ENCODE results near the gene OLFM2. TPM values are rescaled to one million over a fixed set of nuclear protein-coding genes. Genes with fewer than 3 reads are reported as not detected.

Gene OLFM2
- total RNA-seq, 1 donor from 2014 or later: 0.89 TPM

GRCh38 chr19:9861503-9861902 is 74.8 kb downstream of the OLFM2 start:
- H3K9me3 Mint-ChIP-seq: no peaks in the 10 kb centered on the region
- no peak overlapping the region for H3K4me3 Mint-ChIP-seq (ENCODE audit: low read depth)
- no peak for DNase-seq (ENCODE audit: low spot score)
- H3K4me1 Mint-ChIP-seq (ENCODE audit: low read depth): peaks cover 72% of the 10 kb centered on the region
- H3K27ac Mint-ChIP-seq: no peak overlapping the region
- H3K27me3 Mint-ChIP-seq (ENCODE audit: low read depth): no peaks in the 10 kb centered on the region
- intact Hi-C loops (cut with micrococcal nuclease): no loop called here
- peaks cover 8% of the 10 kb centered on the region for H3K36me3 Mint-ChIP-seq (ENCODE audit: low read depth)

- no peaks in the 10 kb centered on the region for H3K27me3 Mint-ChIP-seq (ENCODE audit: low read depth)
- peaks cover 10% of the 10 kb centered on the region for H3K36me3 Mint-ChIP-seq (ENCODE audit: low read depth)
- intact Hi-C loops (cut with micrococcal nuclease): no loop called here
- H3K9me3 Mint-ChIP-seq: no peaks in the 10 kb centered on the region
- H3K4me1 Mint-ChIP-seq (ENCODE audit: low read depth): peaks cover 64% of the 10 kb centered on the region
- no peak overlapping the region for H3K4me3 Mint-ChIP-seq (ENCODE audit: low read depth)
- no peak for DNase-seq (ENCODE audit: low spot score)
- H3K27ac Mint-ChIP-seq: no peak overlapping the region
Measured at GRCh38 chr19:9860407-9860806, 75.9 kb downstream of the OLFM2 start.

GRCh38 chr19:9858766-9859165 is 77.5 kb downstream of the OLFM2 start:
- H3K9me3 Mint-ChIP-seq: no peaks in the 10 kb centered on the region
- intact Hi-C loops (cut with micrococcal nuclease): loop anchor here (2.0 kb wide), 1 partner anchor 56 kb away; no protein-coding TSS in a partner anchor
- H3K27me3 Mint-ChIP-seq (ENCODE audit: low read depth): no peaks in the 10 kb centered on the region
- no peak overlapping the region for H3K4me3 Mint-ChIP-seq (ENCODE audit: low read depth)
- H3K27ac Mint-ChIP-seq: peak overlapping the region; percentile 77
- H3K36me3 Mint-ChIP-seq (ENCODE audit: low read depth): peaks cover 13% of the 10 kb centered on the region
- H3K4me1 Mint-ChIP-seq (ENCODE audit: low read depth): peaks cover 55% of the 10 kb centered on the region
- DNase-seq (ENCODE audit: low spot score): no peak

GRCh38 chr19:9857920-9858746 is 78.2 kb downstream of the OLFM2 start:
- peak overlapping the region; percentile 72 for H3K4me3 Mint-ChIP-seq (ENCODE audit: low read depth)
- peaks cover 16% of the 10 kb centered on the region for H3K36me3 Mint-ChIP-seq (ENCODE audit: low read depth)
- H3K27me3 Mint-ChIP-seq (ENCODE audit: low read depth): no peaks in the 10 kb centered on the region
- peaks cover 49% of the 10 kb centered on the region for H3K4me1 Mint-ChIP-seq (ENCODE audit: low read depth)
- no peaks in the 10 kb centered on the region for H3K9me3 Mint-ChIP-seq
- peak overlapping the region; percentile 77 for H3K27ac Mint-ChIP-seq
- intact Hi-C loops (cut with micrococcal nuclease): loop anchor here (2.0 kb wide), 1 partner anchor 57 kb away; no protein-coding TSS in a partner anchor
- no peak for DNase-seq (ENCODE audit: low spot score)

- H3K27me3 Mint-ChIP-seq (ENCODE audit: low read depth): no peaks in the 10 kb centered on the region
- H3K4me1 Mint-ChIP-seq (ENCODE audit: low read depth): peaks cover 44% of the 10 kb centered on the region
- intact Hi-C loops (cut with micrococcal nuclease): no loop called here
- H3K9me3 Mint-ChIP-seq: no peaks in the 10 kb centered on the region
- H3K4me3 Mint-ChIP-seq (ENCODE audit: low read depth): peak overlapping the region; percentile 72
- H3K36me3 Mint-ChIP-seq (ENCODE audit: low read depth): peaks cover 21% of the 10 kb centered on the region
- no peak overlapping the region for H3K27ac Mint-ChIP-seq
- DNase-seq (ENCODE audit: low spot score): no peak
Measured at GRCh38 chr19:9857076-9857721, 79.1 kb downstream of the OLFM2 start.

GRCh38 chr19:9856609-9857008 is 79.7 kb downstream of the OLFM2 start:
- DNase-seq (ENCODE audit: low spot score): no peak
- H3K4me3 Mint-ChIP-seq (ENCODE audit: low read depth): peak overlapping the region; percentile 5
- no peaks in the 10 kb centered on the region for H3K9me3 Mint-ChIP-seq
- H3K36me3 Mint-ChIP-seq (ENCODE audit: low read depth): peaks cover 24% of the 10 kb centered on the region
- intact Hi-C loops (cut with micrococcal nuclease): no loop called here
- no peaks in the 10 kb centered on the region for H3K27me3 Mint-ChIP-seq (ENCODE audit: low read depth)
- peaks cover 38% of the 10 kb centered on the region for H3K4me1 Mint-ChIP-seq (ENCODE audit: low read depth)
- no peak overlapping the region for H3K27ac Mint-ChIP-seq

- no peaks in the 10 kb centered on the region for H3K27me3 Mint-ChIP-seq (ENCODE audit: low read depth)
- H3K36me3 Mint-ChIP-seq (ENCODE audit: low read depth): peaks cover 24% of the 10 kb centered on the region
- peaks cover 26% of the 10 kb centered on the region for H3K4me1 Mint-ChIP-seq (ENCODE audit: low read depth)
- DNase-seq (ENCODE audit: low spot score): no peak
- no peak overlapping the region for H3K4me3 Mint-ChIP-seq (ENCODE audit: low read depth)
- no peaks in the 10 kb centered on the region for H3K9me3 Mint-ChIP-seq
- intact Hi-C loops (cut with micrococcal nuclease): no loop called here
- no peak overlapping the region for H3K27ac Mint-ChIP-seq
Measured at GRCh38 chr19:9854282-9854846, 82.0 kb downstream of the OLFM2 start.

- DNase-seq (ENCODE audit: low spot score): no peak
- intact Hi-C loops (cut with micrococcal nuclease): no loop called here
- Mint-ChIP-seq H3K27me3 (ENCODE audit: low read depth) (no peaks in the 10 kb centered on the region), H3K4me1 (ENCODE audit: low read depth) (no peaks in the 10 kb centered on the region), H3K9me3 (no peaks in the 10 kb centered on the region), H3K4me3 (ENCODE audit: low read depth) (no peak overlapping the region), H3K27ac (no peak overlapping the region), H3K36me3 (ENCODE audit: low read depth) (peaks cover 20% of the 10 kb centered on the region)
Measured at GRCh38 chr19:9850235-9850959, 85.9 kb downstream of the OLFM2 start.

GRCh38 chr19:9849791-9850190 is 86.5 kb downstream of the OLFM2 start:
- Mint-ChIP-seq H3K27me3 (ENCODE audit: low read depth) (no peaks in the 10 kb centered on the region), H3K27ac (no peak overlapping the region), H3K9me3 (no peaks in the 10 kb centered on the region), H3K36me3 (ENCODE audit: low read depth) (peaks cover 26% of the 10 kb centered on the region), H3K4me1 (ENCODE audit: low read depth) (no peaks in the 10 kb centered on the region), H3K4me3 (ENCODE audit: low read depth) (no peak overlapping the region)
- DNase-seq (ENCODE audit: low spot score): no peak
- intact Hi-C loops (cut with micrococcal nuclease): no loop called here

- DNase-seq (ENCODE audit: low spot score): no peak
- H3K27me3 Mint-ChIP-seq (ENCODE audit: low read depth): no peaks in the 10 kb centered on the region
- intact Hi-C loops (cut with micrococcal nuclease): no loop called here
- H3K36me3 Mint-ChIP-seq (ENCODE audit: low read depth): peaks cover 32% of the 10 kb centered on the region
- no peaks in the 10 kb centered on the region for H3K9me3 Mint-ChIP-seq
- no peaks in the 10 kb centered on the region for H3K4me1 Mint-ChIP-seq (ENCODE audit: low read depth)
- no peak overlapping the region for H3K27ac Mint-ChIP-seq
- H3K4me3 Mint-ChIP-seq (ENCODE audit: low read depth): no peak overlapping the region
Measured at GRCh38 chr19:9848762-9849161, 87.6 kb downstream of the OLFM2 start.

- no peaks in the 10 kb centered on the region for H3K27me3 Mint-ChIP-seq (ENCODE audit: low read depth)
- intact Hi-C loops (cut with micrococcal nuclease): no loop called here
- no peak for DNase-seq (ENCODE audit: low spot score)
- H3K4me3 Mint-ChIP-seq (ENCODE audit: low read depth): no peak overlapping the region
- no peaks in the 10 kb centered on the region for H3K4me1 Mint-ChIP-seq (ENCODE audit: low read depth)
- H3K27ac Mint-ChIP-seq: no peak overlapping the region
- peaks cover 36% of the 10 kb centered on the region for H3K36me3 Mint-ChIP-seq (ENCODE audit: low read depth)
- H3K9me3 Mint-ChIP-seq: no peaks in the 10 kb centered on the region
Measured at GRCh38 chr19:9848060-9848459, 88.3 kb downstream of the OLFM2 start.

- intact Hi-C loops (cut with micrococcal nuclease): no loop called here
- peaks cover 39% of the 10 kb centered on the region for H3K36me3 Mint-ChIP-seq (ENCODE audit: low read depth)
- DNase-seq (ENCODE audit: low spot score): no peak
- H3K9me3 Mint-ChIP-seq: no peaks in the 10 kb centered on the region
- H3K27me3 Mint-ChIP-seq (ENCODE audit: low read depth): no peaks in the 10 kb centered on the region
- no peak overlapping the region for H3K27ac Mint-ChIP-seq
- no peaks in the 10 kb centered on the region for H3K4me1 Mint-ChIP-seq (ENCODE audit: low read depth)
- no peak overlapping the region for H3K4me3 Mint-ChIP-seq (ENCODE audit: low read depth)
Measured at GRCh38 chr19:9847087-9847671, 89.1 kb downstream of the OLFM2 start.
